ENCODE data around the gene BTLA. TPM values are rescaled to one million over a fixed set of nuclear protein-coding genes. Genes with fewer than 3 reads are reported as not detected.
"Not testable (repeated sequence)": the region's sequence is repeated elsewhere in the genome, so short reads cannot be mapped to it uniquely, and the experiment has no call there.

BTLA gene
- total RNA-seq, 2 donors from 2014 or later, result not detected

GRCh38 chr3:112531358-112531781, 32.1 kb upstream of the BTLA start:
- H3K27me3 ChIP-seq (ENCODE audit: control insufficient read depth, insufficient read depth, low read length, poor library complexity, severe bottlenecking), result no peaks in the 10 kb centered on the region
- WGBS, 2 experiments (ENCODE audit: insufficient coverage in 1 of 2, insufficient read length in 1 of 2), result 14% methylated on average over 1 of the region's 1 CpG; no CpG with 5 or more reads in 1 of the 2 experiments
- no peak overlapping the region for H3K4me3 Mint-ChIP-seq
- peaks cover 27% of the 10 kb centered on the region for H3K36me3 Mint-ChIP-seq (ENCODE audit: low read depth)
- H3K9me3 ChIP-seq (ENCODE audit: control insufficient read depth, low read length), result no peaks in the 10 kb centered on the region
- H3K27me3 Mint-ChIP-seq (ENCODE audit: insufficient read depth), result no peaks in the 10 kb centered on the region
- H3K4me1 Mint-ChIP-seq, result no peaks in the 10 kb centered on the region
- no peak overlapping the region for H3K27ac Mint-ChIP-seq
- no peak overlapping the region for H3K4me3 ChIP-seq (ENCODE audit: low read length)
- TF ChIP-seq CTCF (conservative IDR thresholded peaks at IDR 0.05), result peak; percentile 83
- no peaks in the 10 kb centered on the region for H3K9me3 Mint-ChIP-seq
- DNase-seq, result no peak
- peaks cover 58% of the 10 kb centered on the region for H3K36me3 ChIP-seq (ENCODE audit: control insufficient read depth, insufficient read depth, low read length)
- H3K4me1 ChIP-seq (ENCODE audit: control insufficient read depth, insufficient read depth, low read length), result no peaks in the 10 kb centered on the region
- H3K27ac ChIP-seq (ENCODE audit: low read depth, low read length), result no peak overlapping the region
- H3K9ac ChIP-seq (ENCODE audit: extremely low read depth, low read length, poor library complexity, severe bottlenecking), result no peak overlapping the region

- Histone ChIP-seq H3K4me3 (ENCODE audit: low read length) (no peak overlapping the region), H3K9ac (ENCODE audit: extremely low read depth, low read length, poor library complexity, severe bottlenecking) (no peak overlapping the region), H3K27me3 (ENCODE audit: control insufficient read depth, insufficient read depth, low read length, poor library complexity, severe bottlenecking) (no peaks in the 10 kb centered on the region), H3K36me3 (ENCODE audit: control insufficient read depth, insufficient read depth, low read length) (peaks cover 51% of the 10 kb centered on the region), H3K9me3 (ENCODE audit: control insufficient read depth, low read length) (no peaks in the 10 kb centered on the region), H3K27ac (ENCODE audit: low read depth, low read length) (no peak overlapping the region), H3K4me1 (ENCODE audit: control insufficient read depth, insufficient read depth, low read length) (no peaks in the 10 kb centered on the region)
- Mint-ChIP-seq H3K27ac (no peak overlapping the region), H3K4me1 (no peaks in the 10 kb centered on the region), H3K36me3 (ENCODE audit: low read depth) (peaks cover 23% of the 10 kb centered on the region), H3K9me3 (no peaks in the 10 kb centered on the region), H3K4me3 (no peak overlapping the region), H3K27me3 (ENCODE audit: insufficient read depth) (no peaks in the 10 kb centered on the region)
- 87% methylated on average over 3 of the region's 3 CpGs; no CpG with 5 or more reads in 1 of the 2 experiments for WGBS, 2 experiments (ENCODE audit: insufficient coverage in 1 of 2, insufficient read length in 1 of 2)
- TF ChIP-seq CTCF (conservative IDR thresholded peaks at IDR 0.05), result no peak
- DNase-seq, result no peak
Measured at GRCh38 chr3:112530573-112530972, 31.3 kb upstream of the BTLA start.

GRCh38 chr3:112524127-112524526, 24.9 kb upstream of the BTLA start:
- not testable (repeated sequence) for H3K27ac ChIP-seq (ENCODE audit: low read depth, low read length); H3K36me3 Mint-ChIP-seq (ENCODE audit: low read depth); H3K27ac Mint-ChIP-seq; H3K9ac ChIP-seq (ENCODE audit: extremely low read depth, low read length, poor library complexity, severe bottlenecking); H3K9me3 ChIP-seq (ENCODE audit: control insufficient read depth, low read length); H3K27me3 Mint-ChIP-seq (ENCODE audit: insufficient read depth); DNase-seq; H3K9me3 Mint-ChIP-seq; H3K4me3 Mint-ChIP-seq; H3K4me1 ChIP-seq (ENCODE audit: control insufficient read depth, insufficient read depth, low read length); H3K27me3 ChIP-seq (ENCODE audit: control insufficient read depth, insufficient read depth, low read length, poor library complexity, severe bottlenecking); H3K4me1 Mint-ChIP-seq; H3K4me3 ChIP-seq (ENCODE audit: low read length)
- 93 to 100% methylated on average over 1 to 6 of the region's 6 CpGs for WGBS, 2 experiments (ENCODE audit: insufficient coverage in 1 of 2, insufficient read length in 1 of 2)
- H3K36me3 ChIP-seq (ENCODE audit: control insufficient read depth, insufficient read depth, low read length), result peaks cover 12% of the 10 kb centered on the region

GRCh38 chr3:112519424-112520001, 20.2 kb upstream of the BTLA start:
- Mint-ChIP-seq H3K27ac (no peak overlapping the region), H3K4me3 (no peak overlapping the region), H3K9me3 (peaks cover 17% of the 10 kb centered on the region), H3K4me1 (no peaks in the 10 kb centered on the region), H3K27me3 (ENCODE audit: insufficient read depth) (no peaks in the 10 kb centered on the region), H3K36me3 (ENCODE audit: low read depth) (peaks cover 11% of the 10 kb centered on the region)
- peaks cover 6% of the 10 kb centered on the region for H3K9me3 ChIP-seq (ENCODE audit: control insufficient read depth, low read length)
- no peaks in the 10 kb centered on the region for H3K36me3 ChIP-seq (ENCODE audit: control insufficient read depth, insufficient read depth, low read length)
- no peak overlapping the region for H3K4me3 ChIP-seq (ENCODE audit: low read length)
- peak; percentile 47 for DNase-seq
- no peak overlapping the region for H3K27ac ChIP-seq (ENCODE audit: low read depth, low read length)
- H3K27me3 ChIP-seq (ENCODE audit: control insufficient read depth, insufficient read depth, low read length, poor library complexity, severe bottlenecking), result no peaks in the 10 kb centered on the region
- no peak overlapping the region for H3K9ac ChIP-seq (ENCODE audit: extremely low read depth, low read length, poor library complexity, severe bottlenecking)
- no peaks in the 10 kb centered on the region for H3K4me1 ChIP-seq (ENCODE audit: control insufficient read depth, insufficient read depth, low read length)
- 80 to 95% methylated on average over 1 to 2 of the region's 2 CpGs for WGBS, 2 experiments (ENCODE audit: insufficient coverage in 1 of 2, insufficient read length in 1 of 2)
- peak; percentile 91 for TF ChIP-seq CTCF (conservative IDR thresholded peaks at IDR 0.05)

- H3K36me3 Mint-ChIP-seq (ENCODE audit: low read depth), result peaks cover 11% of the 10 kb centered on the region
- not testable (repeated sequence) for H3K36me3 ChIP-seq (ENCODE audit: control insufficient read depth, insufficient read depth, low read length); H3K27me3 Mint-ChIP-seq (ENCODE audit: insufficient read depth); H3K27me3 ChIP-seq (ENCODE audit: control insufficient read depth, insufficient read depth, low read length, poor library complexity, severe bottlenecking); H3K27ac ChIP-seq (ENCODE audit: low read depth, low read length); H3K27ac Mint-ChIP-seq; H3K4me1 Mint-ChIP-seq; H3K9ac ChIP-seq (ENCODE audit: extremely low read depth, low read length, poor library complexity, severe bottlenecking); H3K4me1 ChIP-seq (ENCODE audit: control insufficient read depth, insufficient read depth, low read length); H3K4me3 Mint-ChIP-seq; H3K4me3 ChIP-seq (ENCODE audit: low read length); DNase-seq; H3K9me3 ChIP-seq (ENCODE audit: control insufficient read depth, low read length)
- WGBS, 2 experiments (ENCODE audit: insufficient coverage in 1 of 2, insufficient read length in 1 of 2), result 73% methylated on average over 3 of the region's 3 CpGs; no CpG with 5 or more reads in 1 of the 2 experiments
- peaks cover 20% of the 10 kb centered on the region for H3K9me3 Mint-ChIP-seq
Measured at GRCh38 chr3:112518970-112519369, 19.7 kb upstream of the BTLA start.

Data from endodermal cell (in vitro differentiated cells).